ENCODE measurements around the gene ZNF469. TPM values are rescaled to one million over a fixed set of nuclear protein-coding genes. Genes with fewer than 3 reads are reported as not detected.

Gene ZNF469
- total and polyA plus RNA-seq, 2 donors (not counting 3 experiments of a cell fraction or from before 2014, with no cell fraction given), result 0.90 to 5.7 TPM

DNA sequence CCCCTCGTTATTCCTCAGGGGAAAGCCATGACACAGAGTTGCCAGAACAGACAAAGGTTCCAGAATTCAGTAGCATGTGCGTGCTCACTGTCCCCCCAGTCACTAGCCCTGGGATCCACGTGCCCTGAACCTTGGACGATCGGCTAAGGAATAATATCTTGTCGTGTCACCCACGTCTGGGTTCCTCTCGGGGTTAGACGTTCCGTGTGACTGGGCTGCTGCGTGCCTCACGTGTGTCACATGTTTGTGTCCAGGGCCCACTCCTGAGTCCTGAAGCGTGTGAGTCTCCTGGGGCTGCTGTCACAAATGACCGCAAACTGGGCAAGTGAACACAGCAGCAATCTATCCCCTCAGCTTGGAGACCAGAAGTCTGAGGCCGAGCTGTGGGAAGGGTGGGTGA lies 12.4 kb upstream of the ZNF469 start:
- H3K4me3 ChIP-seq (replicated peaks in 1 of 3; ENCODE audit: insufficient read depth in 1 of 3, low read depth in 1 of 3, low read length in 3 of 3), result no peak overlapping the region
- no peak overlapping the region for H3K9ac ChIP-seq (replicated peaks; ENCODE audit: extremely low read depth, insufficient read depth, low read length)
- ChIA-PET POLR2A (no interaction called here), CTCF (no interaction called here)
- DNase-seq (ENCODE audit: low read depth, low spot score), result no peak
- intact Hi-C loops (cut with micrococcal nuclease), result no loop called here
- no peak overlapping the region for H3K4me2 ChIP-seq (ENCODE audit: insufficient read depth, low read length)
- FAIRE-seq, result no peak
- H3K27me3 ChIP-seq (ENCODE audit: control insufficient read depth in 2 of 2, insufficient read depth in 2 of 2, low read length in 2 of 2), result peaks cover 0 to 2% of the 10 kb centered on the region in 2 experiments
- H3K36me3 ChIP-seq (ENCODE audit: control insufficient read depth in 2 of 2, extremely low read depth in 1 of 2, insufficient read depth in 2 of 2, low read length in 2 of 2), result no peaks in the 10 kb centered on the region
- no peak overlapping the region for H2AFZ ChIP-seq (ENCODE audit: low read depth, low read length)
- dilution Hi-C loops (cut with MboI; ENCODE audit: extremely low pct_ligation_motif_present, low sequenced_read_pairs), result no loop called here
- no peaks in the 10 kb centered on the region for H3K9me3 ChIP-seq (replicated peaks; ENCODE audit: control insufficient read depth, insufficient read depth, low read length)
- H3K9me1 ChIP-seq (replicated peaks; ENCODE audit: control insufficient read depth, extremely low read depth, insufficient read depth, low read length), result no peaks in the 10 kb centered on the region
- no TSS peak for BruUV-seq (replicated peaks)
- H3K4me1 ChIP-seq (ENCODE audit: control insufficient read depth, extremely low read depth, insufficient read depth, low read length), result no peaks in the 10 kb centered on the region
- no peaks in the 10 kb centered on the region for H3K79me2 ChIP-seq (ENCODE audit: control insufficient read depth, insufficient read depth, low read length)
- H4K20me1 ChIP-seq (replicated peaks; ENCODE audit: control insufficient read depth, extremely low read depth, insufficient read depth, low read length), result no peaks in the 10 kb centered on the region
- H3K27ac ChIP-seq (ENCODE audit: insufficient read depth, low read depth, low read length), result no peak overlapping the region
- TF ChIP-seq, protein P1, sequence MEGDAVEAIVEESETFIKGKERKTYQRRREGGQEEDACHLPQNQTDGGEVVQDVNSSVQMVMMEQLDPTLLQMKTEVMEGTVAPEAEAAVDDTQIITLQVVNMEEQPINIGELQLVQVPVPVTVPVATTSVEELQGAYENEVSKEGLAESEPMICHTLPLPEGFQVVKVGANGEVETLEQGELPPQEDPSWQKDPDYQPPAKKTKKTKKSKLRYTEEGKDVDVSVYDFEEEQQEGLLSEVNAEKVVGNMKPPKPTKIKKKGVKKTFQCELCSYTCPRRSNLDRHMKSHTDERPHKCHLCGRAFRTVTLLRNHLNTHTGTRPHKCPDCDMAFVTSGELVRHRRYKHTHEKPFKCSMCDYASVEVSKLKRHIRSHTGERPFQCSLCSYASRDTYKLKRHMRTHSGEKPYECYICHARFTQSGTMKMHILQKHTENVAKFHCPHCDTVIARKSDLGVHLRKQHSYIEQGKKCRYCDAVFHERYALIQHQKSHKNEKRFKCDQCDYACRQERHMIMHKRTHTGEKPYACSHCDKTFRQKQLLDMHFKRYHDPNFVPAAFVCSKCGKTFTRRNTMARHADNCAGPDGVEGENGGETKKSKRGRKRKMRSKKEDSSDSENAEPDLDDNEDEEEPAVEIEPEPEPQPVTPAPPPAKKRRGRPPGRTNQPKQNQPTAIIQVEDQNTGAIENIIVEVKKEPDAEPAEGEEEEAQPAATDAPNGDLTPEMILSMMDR (IDR thresholded peaks at IDR 0.05; ENCODE audit: extremely low read depth in 1 of 2, insufficient read depth in 1 of 2, low read depth in 1 of 2, low read length in 2 of 2), result no peak
- TF ChIP-seq EZH2 (IDR thresholded peaks at IDR 0.05; ENCODE audit: borderline replicate concordance, low read depth, low read length, severe bottlenecking), result no peak
- no peak for TF ChIP-seq MAX (IDR thresholded peaks at IDR 0.05; ENCODE audit: insufficient read depth, insufficient read length)
- no peak for TF ChIP-seq POLR2AphosphoS5 (IDR thresholded peaks at IDR 0.05; ENCODE audit: insufficient read depth, low read depth, low read length)
- TF ChIP-seq POLR2A (IDR thresholded peaks at IDR 0.05; ENCODE audit: low read depth, low read length), result no peak
- no peak for TF ChIP-seq GATA2 (IDR thresholded peaks at IDR 0.05; ENCODE audit: insufficient read depth, insufficient read length, low read depth, low read length)
- TF ChIP-seq FOS (IDR thresholded peaks at IDR 0.05; ENCODE audit: borderline replicate concordance, insufficient read depth, low read length), result no peak
- no peak for TF ChIP-seq MYC (IDR thresholded peaks at IDR 0.05; ENCODE audit: low read depth, low read length)
- TF ChIP-seq JUN (IDR thresholded peaks at IDR 0.05; ENCODE audit: borderline replicate concordance, insufficient read depth, insufficient read length, low read depth), result no peak
